GM21737 (cell line): ENCODE measurements around the gene PPP1R16B.
"Not testable (repeated sequence)": the region's sequence is repeated elsewhere in the genome, so short reads cannot be mapped to it uniquely, and the experiment has no call there.

ENCODE experiments used
- ATAC-seq: cut with Tn5 transposase; IDR thresholded peaks from one replicate; pipeline ENCODE4 v1.9.1; 2021; ENCODE audit warnings: mild to moderate bottlenecking, moderate library complexity; ENCODE audit not compliant: unreplicated experiment

Gene PPP1R16B

DNA sequence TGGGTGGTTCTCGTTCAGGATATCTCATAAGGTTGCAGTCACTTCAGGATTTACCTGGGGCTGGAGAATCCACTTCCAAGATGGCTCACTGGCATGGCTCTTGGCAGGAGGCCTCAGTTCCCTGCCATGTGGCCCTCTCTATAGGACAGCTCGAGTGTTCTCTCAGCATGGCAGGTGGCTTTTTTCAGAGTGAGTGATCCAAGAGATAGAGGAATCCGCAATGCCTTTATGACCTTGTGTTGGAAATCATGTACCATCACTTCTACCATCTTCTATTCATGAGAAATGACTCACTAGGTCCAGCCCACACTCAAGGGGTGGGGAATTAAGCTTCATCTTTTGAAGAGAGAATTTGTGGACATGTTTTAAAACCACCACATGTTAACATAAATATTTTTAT is 37.8 kb downstream of the PPP1R16B start:
- no peak for ATAC-seq

DNA sequence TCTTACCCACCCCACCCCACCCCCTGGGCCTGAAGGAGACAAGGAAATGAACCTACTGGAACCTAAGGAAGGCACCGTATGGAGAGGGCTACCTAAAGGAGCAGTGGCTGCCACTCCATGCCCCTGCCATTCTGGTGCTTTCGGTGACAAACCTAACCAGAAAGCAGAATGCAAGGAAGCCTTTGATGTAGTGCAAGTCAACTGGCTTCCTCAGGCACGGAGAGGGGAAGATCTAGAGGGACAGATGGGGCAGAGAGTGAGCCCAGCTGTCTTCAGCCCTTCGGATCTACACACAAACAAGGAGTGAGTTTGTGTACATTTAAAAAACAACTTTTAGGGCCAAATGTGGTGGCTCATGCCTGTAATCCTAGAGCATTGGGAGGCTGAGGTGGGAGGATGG is 39.5 kb downstream of the PPP1R16B start:
- ATAC-seq = no peak

DNA sequence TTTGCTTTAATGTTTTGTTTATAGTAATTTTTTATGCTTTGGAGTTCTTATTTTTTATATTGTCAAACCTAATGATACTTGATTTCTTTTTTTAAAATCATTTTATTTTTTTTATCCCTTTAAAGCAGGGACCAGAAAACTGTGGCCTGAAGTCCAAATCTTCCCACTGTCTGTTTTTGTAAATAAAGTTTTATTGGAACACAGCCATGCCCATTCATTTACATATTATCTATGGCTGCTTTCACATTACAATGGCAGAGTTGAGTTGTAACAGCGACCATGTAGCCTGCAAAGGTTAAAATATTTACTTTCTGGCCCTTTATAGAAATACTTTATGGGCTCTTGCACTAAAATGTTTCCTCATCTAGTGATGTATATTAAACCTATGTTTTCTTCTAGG is 42.3 kb downstream of the PPP1R16B start:
- no peak for ATAC-seq

DNA sequence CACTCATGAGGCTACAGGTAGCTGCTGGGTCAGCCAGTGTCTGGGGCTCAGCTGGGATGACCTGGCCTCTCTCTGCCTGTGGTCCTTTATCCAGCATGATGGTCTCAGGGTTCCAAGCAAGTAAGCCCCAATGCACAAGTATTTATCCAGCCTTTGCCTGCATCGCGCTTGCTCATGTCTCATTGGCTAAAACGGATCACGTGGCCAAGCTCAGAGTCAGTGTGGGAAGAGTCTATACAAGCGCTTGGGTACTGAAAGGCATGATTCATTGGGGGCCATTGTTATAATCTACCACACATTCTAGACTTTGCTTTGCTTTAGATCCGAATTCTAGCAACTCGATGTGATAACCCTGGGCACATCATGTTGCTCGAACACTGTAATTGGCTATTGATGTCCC is 48.3 kb downstream of the PPP1R16B start:
- ATAC-seq = no peak

DNA sequence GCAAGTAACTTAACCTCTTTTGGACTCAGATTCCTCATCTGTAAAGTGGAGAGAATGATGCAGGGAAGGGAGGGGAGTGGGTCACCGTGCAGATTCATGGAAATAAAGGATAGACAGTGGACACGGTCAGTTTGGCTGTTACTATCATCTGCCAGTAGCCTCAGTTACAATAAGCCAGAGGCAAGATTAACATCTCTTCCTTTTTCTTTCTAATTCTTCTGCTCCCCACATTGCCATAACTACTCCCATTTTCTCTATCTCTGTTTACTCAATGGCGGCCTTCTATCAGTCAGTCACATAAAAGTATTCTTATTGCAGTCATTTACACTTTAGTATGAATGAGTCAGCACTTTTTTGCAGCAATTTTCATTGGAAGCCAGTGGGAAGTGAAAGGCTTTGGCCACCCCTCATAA is 49.2 kb downstream of the PPP1R16B start:
- no peak for ATAC-seq

DNA sequence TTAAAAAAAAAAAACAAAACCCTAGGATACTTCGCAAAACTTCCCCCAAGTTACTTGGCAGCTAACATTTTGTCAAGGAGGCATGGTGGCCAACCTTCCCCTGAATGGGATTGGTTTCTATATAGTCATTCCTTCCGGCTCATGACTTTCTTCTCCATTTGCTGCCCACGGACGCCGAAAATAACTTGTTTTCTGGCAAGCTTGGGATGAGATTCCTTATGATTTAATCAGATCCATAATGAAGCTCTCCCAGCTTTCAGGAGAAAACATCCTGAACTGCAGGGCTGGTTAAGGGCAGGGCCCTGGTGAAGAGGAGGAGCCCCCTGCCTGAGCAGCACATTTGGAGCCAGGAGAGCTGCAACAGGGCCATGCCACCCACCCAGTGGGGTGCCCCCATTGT is 49.9 kb downstream of the PPP1R16B start:
- no peak for ATAC-seq

DNA sequence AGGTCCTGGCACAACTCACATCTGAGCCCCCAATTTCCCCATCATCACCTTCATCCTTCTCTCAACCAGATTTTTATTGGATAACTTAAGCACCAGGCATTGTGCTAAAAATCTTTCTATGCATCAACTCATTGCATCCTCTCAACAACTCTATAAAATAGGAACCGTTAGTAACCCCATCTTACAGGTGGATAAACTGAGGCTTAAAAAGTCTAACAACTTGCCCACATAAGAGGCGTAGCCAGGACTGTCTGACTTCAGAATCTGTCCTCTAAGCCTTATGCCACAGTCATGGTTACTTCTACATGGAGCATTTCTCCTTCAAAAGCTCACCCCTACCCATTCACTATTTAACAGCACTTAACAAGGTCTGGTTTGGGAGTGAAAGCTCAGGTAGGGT is 51.1 kb downstream of the PPP1R16B start:
- ATAC-seq = no peak

DNA sequence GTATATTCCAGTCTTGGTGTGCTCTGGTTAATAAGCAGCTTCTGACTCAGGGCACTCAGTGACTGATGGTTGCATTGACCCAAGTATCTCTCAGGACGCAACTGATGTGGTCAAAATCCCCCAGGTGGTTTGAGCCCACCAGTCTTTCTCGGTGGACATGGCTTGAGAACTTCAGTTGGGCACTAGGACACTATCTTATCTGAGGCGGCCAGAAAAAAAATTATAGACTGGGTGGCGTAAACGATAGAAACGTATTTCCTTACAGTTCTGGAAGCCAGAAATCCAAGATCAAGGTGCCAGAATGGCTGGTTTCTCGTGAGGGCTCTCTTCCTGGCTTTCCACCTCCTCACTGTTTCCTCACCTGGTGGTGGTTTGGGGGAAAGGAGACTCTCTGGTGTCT is 52.2 kb downstream of the PPP1R16B start:
- no peak for ATAC-seq

DNA sequence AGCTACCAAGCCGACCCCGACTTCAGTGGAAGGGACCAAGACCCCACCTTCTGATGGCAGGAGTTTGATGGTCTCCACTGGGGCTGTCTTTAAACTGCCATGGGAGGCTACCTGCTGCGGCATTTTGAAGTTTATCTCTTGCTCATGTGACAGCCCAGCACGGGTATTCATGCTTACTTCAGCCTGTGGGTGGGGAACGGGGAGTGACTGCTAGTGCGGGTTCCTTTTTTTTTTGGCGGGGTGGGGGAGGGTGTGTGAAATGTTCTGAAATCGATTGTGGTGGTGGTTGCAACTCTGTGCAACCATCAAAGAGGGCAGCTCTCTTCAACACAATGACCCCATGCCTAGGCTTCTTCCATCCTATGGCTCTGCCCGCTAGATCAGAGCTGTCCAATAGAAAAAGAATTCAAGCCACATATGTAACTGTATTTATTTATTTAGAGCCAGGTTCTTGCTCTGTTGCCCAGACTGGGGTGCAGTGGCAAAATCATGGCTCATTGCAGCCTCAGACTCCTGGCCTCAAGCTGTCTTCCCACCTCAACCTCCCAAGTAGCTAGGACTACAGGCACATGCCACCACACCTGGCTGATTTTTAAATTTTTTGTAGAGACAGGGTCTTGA is 53.7 kb downstream of the PPP1R16B start:
- no peak for ATAC-seq

DNA sequence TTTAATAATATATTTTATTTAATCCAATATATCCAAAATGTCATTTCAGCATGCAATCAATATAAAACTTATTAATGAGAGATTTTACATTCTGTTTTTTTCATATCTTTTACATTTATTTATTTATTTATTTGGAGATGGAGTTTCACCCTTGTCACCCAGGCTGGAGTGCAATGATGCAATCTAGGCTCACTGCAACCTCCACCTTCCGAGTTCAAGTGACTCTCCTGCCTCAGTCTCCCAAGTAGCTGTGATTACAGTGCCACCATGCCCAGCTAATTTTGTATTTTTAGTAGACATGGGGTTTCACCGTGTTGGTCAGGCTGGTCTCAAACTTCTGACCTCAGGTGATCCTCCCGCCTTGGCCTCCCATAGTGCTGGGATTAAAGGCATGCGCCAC is 54.4 kb downstream of the PPP1R16B start:
- not testable (repeated sequence) for ATAC-seq

DNA sequence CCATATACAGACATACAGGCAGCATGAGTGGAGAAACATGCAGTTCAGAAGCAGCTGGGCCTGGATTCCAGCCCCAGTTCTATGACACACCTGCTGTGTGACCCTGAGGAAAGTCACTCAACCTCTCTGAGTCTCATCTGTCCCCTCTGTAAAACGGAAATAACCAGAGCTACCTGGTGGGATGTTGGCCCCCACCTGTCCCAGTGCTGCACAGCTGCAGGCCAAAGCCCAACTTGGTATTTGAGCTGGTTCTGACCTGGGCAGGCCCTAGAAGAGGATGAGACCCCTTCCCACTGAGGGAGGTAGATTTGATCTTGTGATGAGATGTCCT is 55.5 kb downstream of the PPP1R16B start:
- no peak for ATAC-seq

DNA sequence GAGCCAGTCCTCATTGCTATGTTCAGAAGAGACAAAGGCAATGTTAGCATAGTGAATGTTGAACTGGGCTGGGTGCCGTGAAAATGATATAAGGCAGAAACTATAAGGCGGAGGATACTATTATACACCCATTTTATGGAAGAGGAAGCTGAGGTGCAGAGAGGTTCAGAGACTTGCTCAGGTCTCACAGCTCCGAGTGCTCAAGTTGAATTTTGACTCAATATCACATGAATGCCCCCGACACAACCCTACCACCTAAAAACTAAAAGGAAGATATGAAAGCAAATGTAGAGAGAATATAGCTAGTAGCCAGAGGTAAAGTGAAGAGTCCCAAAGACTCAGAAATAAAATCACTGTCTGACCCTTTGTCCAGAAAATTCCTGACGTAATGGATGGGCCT is 56.7 kb downstream of the PPP1R16B start:
- no peak for ATAC-seq

DNA sequence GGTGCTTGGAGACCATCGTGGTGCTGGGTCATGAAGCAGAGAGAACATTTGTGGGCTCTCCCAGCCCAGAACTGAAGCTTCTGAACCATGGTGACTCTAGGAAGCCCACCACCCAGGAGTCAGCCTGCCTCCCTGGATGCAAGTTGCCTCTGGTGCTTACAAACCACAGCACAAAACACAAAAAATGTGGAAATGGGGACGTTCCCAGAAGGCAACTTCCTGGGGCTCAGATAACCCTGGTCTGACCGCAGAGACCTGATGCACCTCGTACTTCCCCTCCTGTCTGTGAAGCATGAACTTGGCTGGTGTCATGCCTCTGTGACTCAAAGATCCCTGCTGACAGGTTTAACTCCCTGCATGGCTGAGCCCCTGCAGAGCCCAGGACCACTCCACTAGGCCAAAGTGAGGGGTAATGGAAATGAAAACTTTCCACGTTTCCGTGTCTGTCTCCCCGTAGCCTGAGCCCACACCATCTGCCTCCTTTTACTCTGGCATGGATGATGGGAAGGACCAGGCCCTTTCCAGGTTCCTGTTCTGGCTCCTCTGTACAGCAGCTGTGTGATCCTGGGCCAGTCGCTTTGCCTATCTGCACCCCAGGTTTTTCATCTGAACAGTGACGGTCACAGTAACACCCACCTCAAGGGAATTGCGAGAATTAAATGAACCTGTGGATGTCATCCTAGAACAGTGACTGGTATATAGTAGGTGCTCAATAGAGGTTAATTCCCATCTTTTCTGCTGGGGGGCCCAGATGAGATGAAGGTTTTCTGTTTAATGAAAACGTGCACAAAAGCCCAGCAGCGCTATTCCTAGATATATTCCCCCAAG is 57.7 kb downstream of the PPP1R16B start:
- ATAC-seq = peak; percentile 60

DNA sequence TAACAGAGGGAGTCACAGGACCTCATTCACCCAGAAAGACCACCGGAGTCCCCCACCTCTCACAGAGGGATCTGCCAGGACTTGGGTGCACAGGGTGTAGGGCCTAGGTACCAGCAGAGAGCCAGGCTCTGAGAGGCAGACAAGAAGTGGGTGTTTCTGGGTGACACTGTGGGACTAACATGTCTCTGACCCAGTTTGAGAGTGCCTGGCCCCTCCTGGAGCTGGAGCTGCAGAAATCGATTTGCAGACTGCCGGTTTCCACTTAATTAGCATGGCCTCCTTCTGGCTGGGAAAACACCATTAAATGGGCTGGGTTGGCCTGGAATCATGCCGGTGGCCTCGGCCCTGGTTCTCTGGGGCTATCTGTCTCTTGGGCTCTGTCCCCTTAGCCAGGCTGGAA is 59.2 kb downstream of the PPP1R16B start:
- ATAC-seq = no peak

DNA sequence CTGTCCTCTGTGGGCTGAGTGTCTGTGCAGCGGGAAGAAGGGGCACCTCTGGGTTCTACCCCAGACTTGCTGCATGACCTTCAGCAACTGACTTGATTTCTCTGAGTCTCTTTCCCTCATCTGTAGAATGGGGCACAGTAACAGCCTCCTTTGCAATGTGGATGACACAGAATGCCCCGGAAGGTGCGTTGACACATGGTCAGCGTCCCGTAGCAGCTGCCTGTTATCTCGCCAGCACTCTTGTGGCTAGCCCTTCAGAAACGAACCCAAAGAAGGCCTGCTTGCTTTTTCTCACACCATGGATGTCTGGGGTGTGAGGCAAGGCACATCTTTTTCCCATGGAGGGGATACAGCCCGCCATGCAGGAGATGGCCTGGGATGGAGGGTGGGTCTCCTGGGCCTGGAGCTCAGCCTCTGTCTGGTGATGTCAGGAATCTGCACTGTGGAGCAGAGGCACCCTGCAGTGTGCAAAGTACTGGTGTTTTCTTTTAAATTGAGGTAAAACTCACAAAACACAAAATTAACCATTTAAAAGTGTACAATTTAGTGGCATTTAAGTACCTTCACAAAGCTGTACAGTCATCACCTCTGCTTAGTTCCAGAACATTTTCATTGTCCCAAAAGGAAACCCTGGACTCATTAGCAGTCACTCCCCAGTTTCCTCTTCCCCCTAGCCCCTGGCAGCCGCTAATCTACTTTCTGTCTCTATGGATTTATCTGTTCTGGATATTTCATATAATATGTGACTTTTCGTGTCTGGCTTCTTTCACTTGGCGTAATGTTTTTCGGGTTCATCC is 61.0 kb downstream of the PPP1R16B start:
- ATAC-seq = no peak

DNA sequence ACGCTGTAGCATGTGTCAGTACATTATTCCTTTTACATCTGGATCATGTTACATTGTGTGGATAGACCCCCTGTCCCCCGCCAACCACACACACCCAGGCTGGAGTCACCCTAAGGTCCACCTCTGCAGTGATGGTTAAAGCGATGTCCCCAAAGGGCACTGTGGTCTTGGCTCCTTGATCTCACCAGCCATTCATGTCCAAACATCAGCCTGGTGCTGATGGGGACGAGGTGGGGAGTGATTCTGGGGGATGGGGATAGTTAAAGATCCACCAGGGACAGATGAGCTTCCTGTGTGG is 61.5 kb downstream of the PPP1R16B start:
- ATAC-seq = no peak

DNA sequence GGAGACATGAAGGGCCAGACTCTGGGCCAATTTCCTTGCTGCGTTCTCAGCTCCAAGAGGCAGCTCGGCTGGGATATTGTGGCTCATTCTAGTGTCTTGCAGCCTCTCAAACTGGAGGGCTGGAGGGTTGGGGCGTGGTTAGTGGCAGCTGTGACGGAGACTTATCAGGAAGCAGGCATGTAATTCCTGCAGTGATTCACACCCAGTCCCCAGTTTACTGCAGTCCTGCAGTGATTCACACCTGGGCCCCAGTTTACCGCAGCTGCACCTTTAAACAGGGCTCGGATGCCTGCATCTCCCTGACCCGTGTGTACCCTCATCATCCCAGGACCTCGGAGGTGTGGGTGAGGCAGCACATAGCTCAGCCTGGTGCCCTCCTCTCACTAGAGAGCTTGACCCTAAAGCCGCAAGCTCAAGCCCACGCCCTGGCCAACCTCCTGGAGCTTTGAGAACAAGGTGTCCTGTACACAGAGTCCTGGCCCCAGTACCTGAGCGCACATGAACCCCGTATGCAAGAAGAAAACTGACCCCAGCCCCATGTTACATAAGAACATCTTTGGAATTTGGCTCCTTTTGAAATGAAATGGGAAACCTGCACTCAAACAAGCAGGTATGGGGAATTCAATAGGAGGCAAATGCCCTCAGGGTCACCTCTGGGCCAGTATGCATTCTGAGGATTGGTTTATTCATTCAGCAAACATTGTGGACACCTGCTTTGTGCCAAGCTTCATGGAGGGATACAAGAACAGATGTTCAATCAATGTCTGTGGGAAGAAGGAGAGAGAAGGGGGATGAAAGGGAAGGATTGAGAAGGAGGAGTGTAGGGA is 65.4 kb downstream of the PPP1R16B start:
- no peak for ATAC-seq

DNA sequence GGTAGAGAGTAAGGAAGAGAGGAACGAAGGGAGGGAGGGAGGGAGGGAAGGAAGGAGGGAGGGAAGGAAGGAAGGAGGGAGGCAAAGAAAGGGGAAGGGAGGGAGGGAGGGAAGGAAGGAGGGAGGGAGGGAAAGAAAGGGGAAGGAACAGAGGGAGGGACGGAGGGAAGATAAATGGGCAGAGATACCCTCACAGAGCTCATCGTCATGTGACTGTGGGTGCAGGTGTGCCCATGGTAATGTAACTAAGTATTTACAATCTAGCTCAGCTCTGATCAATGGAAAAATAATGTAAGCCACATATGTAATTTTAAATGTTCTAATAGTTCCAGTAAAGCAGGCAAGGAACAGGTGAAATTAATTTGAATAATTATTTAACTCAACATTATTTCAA is 66.1 kb downstream of the PPP1R16B start:
- no peak for ATAC-seq

DNA sequence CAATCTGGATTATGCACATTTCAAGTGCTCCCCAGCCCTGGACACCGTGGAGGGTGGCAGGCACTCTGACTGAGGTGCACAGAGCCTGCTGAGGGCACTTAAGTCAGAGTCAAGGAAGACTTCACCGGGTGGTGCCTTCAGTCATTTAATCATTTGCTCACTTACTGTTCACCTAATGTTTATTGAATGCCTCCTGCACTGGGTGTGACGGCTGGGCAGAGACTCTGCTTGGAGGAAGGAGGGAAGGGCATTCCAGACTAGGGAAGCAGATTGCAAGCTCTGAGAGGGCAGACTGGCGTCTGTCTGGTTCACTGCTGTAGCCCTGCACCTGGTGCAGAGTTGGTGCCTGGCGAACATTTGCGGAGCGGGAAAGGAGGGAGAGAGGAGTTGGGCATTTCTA is 66.5 kb downstream of the PPP1R16B start:
- ATAC-seq = no peak

DNA sequence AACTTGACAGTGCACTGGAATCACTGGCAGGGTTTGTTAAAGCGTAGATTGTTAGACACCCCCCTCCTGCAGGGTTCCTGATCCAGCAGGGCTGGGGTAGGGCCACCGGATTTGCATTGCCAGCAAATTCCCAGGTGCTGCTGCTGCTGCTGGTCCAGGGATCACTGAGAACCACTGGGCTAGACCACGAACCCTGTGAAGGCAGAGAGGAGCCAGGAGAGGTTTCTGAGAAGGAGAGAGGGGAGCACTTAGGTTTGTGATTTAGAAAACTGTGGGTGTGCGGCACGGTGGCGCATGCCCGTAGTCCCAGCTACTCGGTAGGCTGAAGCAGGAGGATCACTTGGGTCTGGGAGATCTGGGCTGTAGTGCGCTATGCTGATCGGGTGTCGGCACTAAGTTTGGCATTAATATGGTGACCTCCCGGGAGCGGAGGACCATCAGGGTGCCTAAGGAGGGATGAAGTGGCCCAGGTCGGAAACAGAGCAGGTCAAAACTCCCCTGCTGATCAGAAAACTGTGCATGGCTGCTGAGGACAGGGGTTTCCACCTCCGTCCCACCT is 67.1 kb downstream of the PPP1R16B start:
- ATAC-seq = no peak

DNA sequence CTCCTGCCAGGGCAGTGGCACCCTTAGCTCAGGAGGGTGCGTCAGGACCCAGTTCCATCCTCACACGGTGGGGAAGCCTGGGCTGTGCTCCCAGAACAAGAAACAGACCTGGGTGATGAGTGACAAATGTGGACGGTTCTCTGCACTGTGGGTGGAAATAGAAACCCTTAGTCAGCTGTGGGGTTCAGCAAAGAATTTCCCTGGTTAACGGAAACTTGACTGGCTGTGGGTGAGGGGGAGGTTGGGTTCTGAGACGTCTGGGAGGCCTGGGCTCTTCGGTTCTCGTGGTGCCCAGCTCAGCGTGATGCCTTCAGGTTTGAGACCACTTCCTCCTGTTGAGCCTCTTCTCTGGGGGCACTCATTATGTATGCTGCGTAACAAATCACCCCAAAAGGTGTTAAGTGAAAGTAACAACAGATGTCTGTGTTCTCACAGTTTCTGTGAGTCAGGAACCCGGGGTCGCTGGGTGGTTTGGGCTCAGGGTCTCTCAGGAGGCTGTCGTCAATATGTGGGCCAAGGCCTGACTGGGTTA is 67.6 kb downstream of the PPP1R16B start:
- peak; percentile 44 for ATAC-seq
